HUDEP-2 (cell line): ENCODE results near the gene TAF3.
"Not testable (repeated sequence)": the region's sequence is repeated elsewhere in the genome, so short reads cannot be mapped to it uniquely, and the experiment has no call there.

ENCODE experiments used
- DNase-seq, 76 experiments: peaks; one replicate each; lab custom pipeline; 2025; ENCODE audit not compliant: unreplicated experiment in 76 of 76; lab: John Stamatoyannopoulos, UW

Gene TAF3, protein sequence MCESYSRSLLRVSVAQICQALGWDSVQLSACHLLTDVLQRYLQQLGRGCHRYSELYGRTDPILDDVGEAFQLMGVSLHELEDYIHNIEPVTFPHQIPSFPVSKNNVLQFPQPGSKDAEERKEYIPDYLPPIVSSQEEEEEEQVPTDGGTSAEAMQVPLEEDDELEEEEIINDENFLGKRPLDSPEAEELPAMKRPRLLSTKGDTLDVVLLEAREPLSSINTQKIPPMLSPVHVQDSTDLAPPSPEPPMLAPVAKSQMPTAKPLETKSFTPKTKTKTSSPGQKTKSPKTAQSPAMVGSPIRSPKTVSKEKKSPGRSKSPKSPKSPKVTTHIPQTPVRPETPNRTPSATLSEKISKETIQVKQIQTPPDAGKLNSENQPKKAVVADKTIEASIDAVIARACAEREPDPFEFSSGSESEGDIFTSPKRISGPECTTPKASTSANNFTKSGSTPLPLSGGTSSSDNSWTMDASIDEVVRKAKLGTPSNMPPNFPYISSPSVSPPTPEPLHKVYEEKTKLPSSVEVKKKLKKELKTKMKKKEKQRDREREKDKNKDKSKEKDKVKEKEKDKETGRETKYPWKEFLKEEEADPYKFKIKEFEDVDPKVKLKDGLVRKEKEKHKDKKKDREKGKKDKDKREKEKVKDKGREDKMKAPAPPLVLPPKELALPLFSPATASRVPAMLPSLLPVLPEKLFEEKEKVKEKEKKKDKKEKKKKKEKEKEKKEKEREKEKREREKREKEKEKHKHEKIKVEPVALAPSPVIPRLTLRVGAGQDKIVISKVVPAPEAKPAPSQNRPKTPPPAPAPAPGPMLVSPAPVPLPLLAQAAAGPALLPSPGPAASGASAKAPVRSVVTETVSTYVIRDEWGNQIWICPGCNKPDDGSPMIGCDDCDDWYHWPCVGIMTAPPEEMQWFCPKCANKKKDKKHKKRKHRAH

DNA sequence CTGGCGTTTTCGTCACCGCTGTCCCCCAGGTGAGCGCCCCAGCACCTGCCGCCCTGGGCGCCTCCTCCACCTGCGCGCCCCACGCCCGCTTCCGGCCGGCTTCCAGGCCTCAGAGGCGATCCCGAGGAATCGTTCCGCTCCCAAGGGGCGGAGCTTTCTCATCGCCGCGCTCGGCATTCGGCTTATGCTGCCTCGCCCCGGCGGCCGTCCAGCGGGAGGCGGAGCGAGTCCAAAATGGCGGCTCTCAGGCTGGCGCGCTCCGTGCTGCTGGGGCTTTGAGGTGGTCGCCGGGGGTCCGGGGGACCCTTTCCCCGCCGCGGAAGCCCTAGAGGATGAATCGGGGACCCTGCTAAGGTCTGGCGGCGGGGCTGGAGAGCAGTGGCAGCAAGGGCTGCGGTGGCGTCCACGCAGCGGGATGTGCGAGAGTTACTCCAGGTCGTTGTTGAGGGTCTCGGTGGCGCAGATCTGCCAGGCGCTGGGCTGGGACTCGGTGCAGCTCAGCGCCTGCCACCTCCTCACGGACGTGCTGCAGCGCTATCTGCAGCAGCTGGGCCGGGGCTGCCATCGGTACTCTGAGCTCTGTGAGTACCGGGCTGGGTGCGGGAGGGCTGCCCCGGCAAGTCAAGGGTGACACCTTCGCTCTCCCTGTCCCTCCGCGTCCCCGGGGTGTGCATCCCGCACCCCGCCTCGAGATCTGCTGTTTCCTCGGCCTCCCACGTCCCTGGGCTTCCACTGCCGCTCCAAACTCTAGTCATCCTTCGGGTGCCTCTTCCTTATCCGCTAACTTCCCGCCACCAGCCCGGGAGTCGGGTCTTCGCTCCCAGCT lies at the start of gene TAF3:
TAF3 (plus strand) TSS at position 211 of the 826 bp plus-strand sequence; CDS start at position 416, 205 bp downstream.
- DNase-seq: peak in 75 of 76 experiments; percentile 3 to 92 (median 82)

DNA sequence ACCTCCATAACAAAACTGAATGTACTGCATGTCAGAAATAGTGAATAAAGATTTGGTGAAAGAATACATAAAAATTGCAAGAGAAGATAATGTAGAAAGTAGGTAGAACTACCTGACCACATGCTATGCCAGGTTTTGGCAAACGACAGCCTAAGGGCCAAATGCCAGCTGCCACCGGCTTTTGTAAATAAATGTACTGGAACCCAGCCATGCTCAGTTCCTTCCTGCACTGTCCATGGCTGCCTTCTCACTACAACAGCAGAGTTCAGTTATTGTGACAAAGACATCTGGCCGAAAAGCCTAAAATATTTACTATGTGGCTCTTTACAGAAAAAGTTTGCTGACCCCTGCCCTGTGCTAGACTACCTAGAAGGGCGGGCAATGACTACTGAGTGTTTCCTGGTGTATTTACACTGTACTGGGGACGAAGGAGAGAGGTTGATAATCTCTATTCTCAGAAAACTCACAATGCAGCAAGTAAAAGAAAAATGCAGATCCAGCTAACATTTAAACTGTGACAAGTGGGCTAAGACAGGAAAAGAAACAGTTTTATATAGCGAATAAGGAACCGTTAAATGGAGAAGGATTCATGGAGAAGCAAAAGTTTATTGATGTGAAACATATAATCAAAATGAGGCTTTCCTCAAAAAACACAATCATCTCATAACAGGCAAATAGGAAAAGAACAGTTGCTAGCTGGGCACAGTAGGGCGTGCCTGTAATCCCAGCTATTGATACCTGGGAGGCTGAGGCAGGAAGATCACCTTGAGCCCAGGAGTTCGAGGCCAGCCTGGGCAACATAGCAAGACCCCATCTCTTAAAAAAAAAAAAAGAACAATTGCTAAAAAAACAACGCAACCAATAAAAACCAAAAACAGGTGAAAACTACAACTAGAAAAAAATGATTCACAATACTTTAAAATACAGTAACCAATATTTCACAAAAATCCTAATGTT lies 44.2 kb upstream of the TAF3 start:
- DNase-seq: no peak

DNA sequence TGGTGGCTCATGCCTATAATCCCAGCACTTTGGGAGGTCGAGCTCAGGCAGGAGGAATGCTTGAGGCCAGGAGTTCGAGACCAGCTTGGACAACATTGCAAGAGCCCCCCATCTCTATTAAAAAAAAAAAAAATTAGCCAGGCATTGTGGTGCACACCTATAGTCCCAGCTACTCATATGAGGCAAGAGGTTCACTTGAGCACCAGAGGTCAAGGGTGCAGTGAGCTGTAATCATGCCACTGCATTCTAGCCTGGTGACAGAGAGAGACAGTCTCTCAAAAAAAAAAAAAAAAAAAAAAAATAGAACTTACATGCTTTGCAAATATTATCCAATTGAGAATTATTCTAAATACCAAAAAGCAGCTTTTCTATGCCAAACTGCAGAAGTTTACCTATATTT lies 41.5 kb upstream of the TAF3 start:
- no peak for DNase-seq

DNA sequence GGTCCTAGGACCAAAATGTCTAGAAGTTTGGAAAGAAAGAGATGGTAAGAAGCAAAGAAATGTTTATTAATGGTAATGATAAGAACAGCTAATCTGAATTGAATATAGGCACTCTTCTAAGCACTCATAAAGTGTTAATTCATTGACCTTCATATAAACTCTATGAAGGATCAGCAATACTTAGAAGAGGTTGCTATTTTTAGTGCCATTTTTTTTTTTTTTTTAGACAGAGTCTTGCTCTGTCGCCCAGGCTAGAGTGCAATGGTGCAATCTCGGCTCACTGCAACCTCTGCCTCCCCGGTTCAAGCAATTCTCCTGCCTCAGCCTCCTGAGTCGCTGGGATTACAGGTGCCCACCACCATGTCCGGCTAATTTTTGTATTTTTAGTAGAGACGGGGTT lies 36.1 kb upstream of the TAF3 start:
- not testable (repeated sequence) for DNase-seq

DNA sequence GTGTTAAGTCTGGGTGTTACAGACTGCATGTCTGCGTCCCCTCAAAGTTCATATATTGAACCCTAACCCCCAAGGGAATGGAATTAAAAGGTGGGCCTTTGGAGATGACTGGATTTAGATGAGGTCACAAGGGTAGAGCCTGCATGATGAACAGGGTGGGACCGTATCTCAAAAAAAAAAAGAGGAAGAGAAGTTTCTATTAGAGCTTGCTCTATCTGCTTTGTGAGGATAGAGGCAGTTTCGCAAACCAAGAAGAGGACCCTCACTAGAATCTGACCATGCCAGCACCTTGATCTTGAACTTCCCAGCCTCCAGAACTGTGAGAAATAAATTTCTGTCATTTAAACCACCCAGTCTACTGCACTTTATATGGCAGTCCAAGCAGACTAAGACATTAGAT lies 31.9 kb upstream of the TAF3 start:
- DNase-seq: no peak

DNA sequence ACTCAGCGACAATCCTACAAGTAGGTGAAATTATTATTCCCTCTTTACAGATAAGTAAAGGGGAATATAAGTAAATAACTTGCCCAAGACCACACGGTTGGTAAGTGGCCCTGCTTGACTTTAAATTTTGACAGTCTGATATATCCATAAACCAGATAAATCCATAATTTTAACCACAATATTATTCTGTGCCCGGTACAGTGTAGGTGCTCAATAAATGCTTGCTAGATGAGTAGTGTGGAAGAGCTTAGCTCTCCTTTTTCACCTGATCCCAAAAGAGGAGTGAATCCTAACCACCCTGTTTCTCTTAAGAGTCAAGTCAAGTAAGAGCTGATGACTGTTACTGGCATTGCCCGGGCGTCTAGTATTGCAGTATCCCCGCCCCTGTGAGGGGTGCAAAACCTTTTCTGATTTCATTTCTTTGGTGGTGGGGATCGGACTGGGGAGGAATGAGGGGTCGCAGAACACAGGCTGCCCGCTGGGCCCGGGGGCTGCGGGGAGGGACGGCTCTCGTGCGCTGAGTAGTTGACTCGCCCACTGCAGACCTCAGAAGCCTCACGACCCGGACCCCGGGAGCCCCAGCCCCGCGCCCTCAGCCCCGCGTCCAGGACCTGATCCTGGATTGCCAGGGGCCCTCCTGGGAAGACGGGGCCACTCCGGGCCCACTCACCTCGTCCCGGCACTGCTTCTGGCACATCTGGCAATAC lies 31.0 kb upstream of the TAF3 start:
- peak in 1 of 76 experiments; percentile 19 for DNase-seq

DNA sequence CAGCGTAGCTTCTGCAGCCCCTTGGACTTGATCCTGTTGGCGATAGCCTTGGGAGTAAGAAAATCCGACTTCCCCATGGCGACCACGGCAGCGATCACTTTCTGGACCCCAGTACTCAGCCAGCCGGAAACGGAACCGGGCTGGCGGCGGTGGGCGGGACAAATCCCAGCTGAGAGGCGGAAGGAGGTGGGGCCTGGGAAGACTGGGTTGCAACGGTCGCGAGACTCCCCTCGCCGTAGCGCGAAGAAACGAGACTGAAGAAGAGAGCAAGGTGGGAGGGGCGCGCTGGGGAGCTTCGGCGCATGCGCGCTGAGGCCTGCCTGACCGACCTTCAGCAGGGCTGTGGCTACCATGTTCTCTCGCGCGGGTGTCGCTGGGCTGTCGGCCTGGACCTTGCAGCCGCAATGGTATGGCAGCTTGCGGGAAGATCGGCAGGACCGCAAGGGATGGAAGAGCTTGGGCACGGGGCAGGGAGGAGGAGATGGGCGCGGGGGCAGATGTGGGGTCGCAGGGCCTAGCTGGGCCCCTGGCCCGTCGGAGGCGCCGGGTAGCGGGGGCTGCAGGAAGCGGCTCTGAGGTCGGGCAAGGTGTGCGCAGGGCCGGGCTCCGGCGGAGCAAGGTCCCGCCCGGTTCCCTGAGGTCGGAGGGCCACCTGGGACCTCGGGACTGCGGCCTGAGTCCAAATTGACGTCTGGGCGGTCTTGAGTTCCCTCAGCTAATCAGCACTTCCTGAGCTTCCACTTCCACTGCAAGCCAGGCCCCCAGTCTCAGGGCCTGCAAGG lies 30.3 kb upstream of the TAF3 start, which contains the start of the genes ATP5F1C and KIN:
ATP5F1C (plus strand) TSS at position 321 of the 782 bp plus-strand sequence; CDS start at position 352, 31 bp downstream.
KIN (minus strand) TSS at position 137 of the 782 bp plus-strand sequence; CDS start at position 77, 60 bp downstream.
- peak in 75 of 76 experiments; percentile 36 to 97 (median 93) for DNase-seq

DNA sequence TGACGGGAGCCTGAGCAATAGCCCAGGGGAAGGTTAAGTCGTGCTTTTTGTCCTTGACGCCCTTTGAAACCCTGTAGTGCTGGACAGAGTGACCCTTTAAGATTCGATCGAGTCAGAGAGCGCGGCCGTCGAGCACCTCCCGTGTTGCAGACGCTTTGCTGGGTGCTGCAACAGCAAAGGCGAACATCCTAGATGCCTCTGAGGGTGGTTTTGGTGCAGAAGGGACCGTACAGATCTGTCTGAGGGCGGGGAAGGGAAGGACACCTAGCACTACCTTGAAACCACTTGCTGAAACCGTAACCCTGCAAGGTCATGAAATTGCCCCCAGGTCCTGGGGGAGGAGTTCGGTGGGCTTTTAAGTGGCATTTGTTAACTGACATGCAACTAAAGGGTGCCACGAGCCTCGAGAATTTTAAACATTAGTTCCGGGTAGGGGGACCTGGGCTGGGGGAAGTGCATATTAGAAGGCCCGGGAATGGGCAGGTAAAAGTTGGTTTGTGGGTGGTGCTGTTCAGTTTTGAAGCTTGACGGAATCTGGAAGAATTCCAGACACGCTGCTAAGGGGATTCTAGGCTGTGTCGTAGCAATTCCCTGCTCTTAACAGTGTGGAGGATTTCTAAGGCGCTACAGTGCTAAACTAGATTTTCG lies 29.5 kb upstream of the TAF3 start:
- peak in 36 of 76 experiments; percentile 3 to 50 (median 26) for DNase-seq

DNA sequence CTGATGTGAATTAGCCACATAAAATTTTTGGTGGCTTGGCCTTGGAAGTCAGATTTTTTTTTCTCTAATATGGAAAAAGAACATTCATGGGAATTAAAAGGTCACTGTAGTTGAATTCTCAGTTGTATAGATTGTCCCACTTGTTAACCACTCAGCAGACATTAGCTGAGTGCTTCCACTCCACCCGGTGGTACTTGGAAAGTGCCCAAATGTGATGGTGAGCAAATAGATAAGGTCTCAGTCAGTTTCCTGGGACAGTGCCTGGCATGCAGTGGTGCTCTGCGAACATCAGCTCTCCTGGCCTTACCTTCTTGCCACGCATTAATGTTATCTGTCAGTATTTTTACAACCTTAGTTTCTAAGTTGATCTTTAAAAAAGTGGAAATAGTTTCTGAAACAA lies 28.9 kb upstream of the TAF3 start:
- peak in 73 of 76 experiments; percentile 6 to 86 (median 65) for DNase-seq

DNA sequence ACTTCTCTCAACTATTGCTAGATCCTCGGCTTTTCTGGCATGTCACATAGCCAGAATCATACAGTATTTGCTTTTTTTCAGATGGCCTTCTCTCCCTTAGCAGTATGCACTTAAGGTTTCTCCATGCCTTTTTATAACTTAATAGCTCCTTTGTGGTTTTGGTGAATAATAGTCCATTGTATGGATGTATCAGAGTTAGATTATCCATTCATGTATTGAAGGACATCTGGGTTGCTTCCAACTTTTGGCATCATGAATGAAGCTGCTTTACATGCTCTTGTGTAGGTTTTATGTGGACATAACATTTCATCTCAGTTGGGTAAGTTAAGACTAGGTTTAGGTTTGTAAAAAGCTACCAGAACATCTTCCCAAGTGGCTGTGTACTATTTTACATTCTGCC lies 25.8 kb upstream of the TAF3 start:
- DNase-seq: no peak

DNA sequence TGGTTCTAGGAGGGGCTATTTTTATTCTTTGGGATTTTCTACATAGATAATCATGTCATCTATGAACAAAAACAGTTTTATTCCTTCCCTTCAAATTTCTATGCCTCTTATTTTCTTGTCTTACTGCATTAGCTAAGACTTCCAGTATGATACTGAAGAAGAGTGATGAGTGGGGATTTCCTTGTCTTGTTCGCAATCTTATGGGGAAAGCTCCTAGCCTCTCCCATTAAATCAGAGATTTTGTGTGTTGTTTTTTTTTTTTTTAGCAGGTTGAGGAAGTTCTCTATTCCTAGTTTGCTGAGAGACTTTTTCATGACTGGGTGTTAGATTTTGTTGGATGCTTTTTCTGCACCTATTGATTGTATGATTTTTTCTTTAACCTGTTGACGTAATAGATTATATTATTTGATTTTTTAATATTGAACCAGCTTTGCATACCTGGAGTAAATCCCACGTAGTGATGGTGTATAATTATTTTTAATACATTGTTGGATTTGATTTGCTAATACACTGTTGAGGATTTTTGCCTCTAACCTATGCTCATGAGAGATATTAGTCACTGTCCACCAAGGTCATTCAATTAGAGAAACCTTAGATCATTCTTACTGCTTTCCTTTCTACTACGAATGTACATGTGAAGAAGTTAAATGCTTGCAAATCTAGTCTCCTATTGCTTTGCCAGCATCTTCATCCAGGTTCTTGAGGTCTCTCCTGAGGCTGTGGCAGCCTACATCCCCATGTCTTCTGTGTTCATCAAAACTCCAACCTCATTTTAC lies 23.9 kb upstream of the TAF3 start:
- DNase-seq: no peak

DNA sequence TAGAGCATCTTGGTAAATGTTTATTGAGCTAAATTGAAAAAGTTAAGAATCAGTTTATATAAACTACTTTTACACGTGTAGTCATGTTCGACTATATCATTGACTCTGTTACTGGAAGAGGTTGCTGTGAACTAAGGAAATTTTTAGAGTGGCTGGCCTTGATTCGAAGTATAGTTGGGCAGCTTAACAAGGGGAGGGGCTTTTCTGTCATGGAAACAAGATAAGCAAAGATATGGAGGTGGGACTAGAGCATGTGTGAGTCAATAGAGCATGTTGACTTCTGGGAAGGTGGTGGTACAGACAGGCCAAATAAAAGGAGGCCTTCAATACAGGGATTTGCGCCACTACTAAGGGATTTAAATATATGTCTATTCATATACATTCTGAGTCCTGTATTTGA lies 22.7 kb upstream of the TAF3 start:
- peak in 27 of 76 experiments; percentile 1 to 68 (median 27) for DNase-seq

DNA sequence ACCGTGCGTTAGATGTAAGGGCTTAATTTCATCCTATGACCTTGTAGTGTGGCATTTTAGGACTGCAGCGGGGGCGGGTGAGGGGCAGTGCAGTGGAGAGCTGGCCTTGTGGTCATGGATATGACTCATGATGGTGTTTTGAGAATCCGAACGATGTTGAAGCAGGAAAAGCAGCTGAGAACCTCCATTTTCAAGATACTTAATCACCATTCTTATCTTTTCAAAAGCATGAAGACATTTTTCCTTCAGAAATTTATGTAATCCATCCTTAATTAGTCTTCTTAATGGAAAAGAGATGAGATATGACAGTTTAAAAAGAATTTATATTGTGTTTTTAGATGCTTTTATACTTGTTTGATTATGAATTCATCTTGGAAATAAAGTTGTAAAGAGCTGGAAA lies 20.7 kb upstream of the TAF3 start:
- DNase-seq: peak in 35 of 76 experiments; percentile 1 to 73 (median 22)

DNA sequence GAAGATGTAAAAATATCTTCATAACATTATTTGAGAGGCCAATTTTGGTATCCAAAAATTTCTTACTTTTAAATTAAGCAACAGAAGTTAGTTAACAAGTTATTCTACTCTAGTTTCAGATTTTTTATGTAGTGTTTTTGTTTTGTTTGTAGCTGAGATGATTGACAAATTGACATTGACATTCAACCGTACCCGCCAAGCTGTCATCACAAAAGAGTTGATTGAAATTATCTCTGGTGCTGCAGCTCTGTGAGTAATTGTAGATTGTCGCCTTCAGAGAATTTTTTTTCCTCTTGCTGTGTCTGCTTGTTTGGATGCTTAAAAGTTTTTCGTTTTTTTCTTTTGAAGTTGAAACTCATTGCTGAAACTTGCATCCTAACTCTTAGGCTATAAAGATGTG lies 15.7 kb upstream of the TAF3 start:
- no peak for DNase-seq

DNA sequence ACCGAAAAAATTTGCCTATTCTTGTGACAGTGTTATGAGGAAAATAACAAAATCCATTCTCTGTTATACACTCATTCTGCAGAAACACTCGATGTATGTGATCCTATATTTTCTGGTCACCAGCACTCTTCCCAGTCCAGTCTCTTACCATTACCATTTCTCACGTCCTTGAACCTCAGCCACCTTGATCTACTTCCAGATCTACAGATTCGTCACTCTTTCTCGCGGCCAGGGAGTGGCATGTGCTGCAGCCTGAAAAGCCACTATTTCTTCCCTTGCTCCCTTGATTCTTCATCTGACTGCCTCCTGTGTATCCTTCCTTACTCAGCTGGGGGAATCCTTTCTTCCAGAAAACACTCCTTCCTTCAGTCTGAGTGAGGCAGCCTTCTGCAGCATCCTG lies 14.1 kb upstream of the TAF3 start:
- DNase-seq: no peak

DNA sequence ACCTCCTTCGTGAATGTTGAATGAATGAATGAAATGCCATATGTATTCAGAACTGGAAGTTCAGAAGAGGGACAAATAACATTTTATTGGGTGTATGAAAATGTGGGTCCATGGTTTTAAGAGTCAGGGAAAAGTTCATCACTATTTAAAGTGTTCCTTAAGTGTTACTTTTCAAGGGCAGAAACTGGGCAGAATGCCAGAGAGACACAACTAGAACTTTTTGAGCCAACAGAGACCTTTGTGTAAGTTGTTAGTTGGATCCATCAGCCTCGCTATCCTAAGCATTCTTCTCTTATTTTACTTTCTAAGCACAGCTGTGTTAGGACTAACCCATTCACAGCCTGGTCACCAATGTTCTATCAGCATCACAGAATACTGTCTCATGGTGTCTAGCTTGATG lies 13.6 kb upstream of the TAF3 start:
- no peak for DNase-seq
